Stimulated activated CD4-positive, alpha-beta T cell treated with anti-CD3 and anti-CD28 coated beads, TNF-alpha, amount 100 ng/mL, for 24 hours (primary cell): ENCODE measurements around the gene PRKCQ.
A peak's percentile ranks its signal among the peaks of the same experiment; 100 is the strongest.

ENCODE experiments used
- DNase-seq, 3 experiments: peaks; one replicate each; pipeline ENCODE4 v3.0.0-alpha.2; 2020; ENCODE audit warnings: low read depth in 3 of 3

PRKCQ gene

GRCh38 chr10:6522230-6522629, 57.8 kb downstream of the PRKCQ start:
- DNase-seq: no peak

GRCh38 chr10:6520138-6520537, 59.9 kb downstream of the PRKCQ start:
- no peak for DNase-seq

- no peak for DNase-seq
Measured at GRCh38 chr10:6518791-6519429, 61.2 kb downstream of the PRKCQ start.

GRCh38 chr10:6516929-6517284, 63.2 kb downstream of the PRKCQ start:
- no peak for DNase-seq

GRCh38 chr10:6516281-6516928, 63.7 kb downstream of the PRKCQ start:
- DNase-seq: no peak

GRCh38 chr10:6514844-6515780, 65.0 kb downstream of the PRKCQ start:
- DNase-seq: no peak

GRCh38 chr10:6514180-6514579, 65.9 kb downstream of the PRKCQ start:
- no peak for DNase-seq

GRCh38 chr10:6513476-6513875, 66.6 kb downstream of the PRKCQ start:
- DNase-seq: no peak

- no peak for DNase-seq
Measured at GRCh38 chr10:6512182-6512581, 67.9 kb downstream of the PRKCQ start.

- DNase-seq: no peak
Measured at GRCh38 chr10:6511347-6511746, 68.7 kb downstream of the PRKCQ start.

- no peak for DNase-seq
Measured at GRCh38 chr10:6507311-6507710, 72.8 kb downstream of the PRKCQ start.

GRCh38 chr10:6505300-6505699, 74.8 kb downstream of the PRKCQ start:
- DNase-seq: no peak

- no peak for DNase-seq
Measured at GRCh38 chr10:6504296-6504695, 75.8 kb downstream of the PRKCQ start.

- DNase-seq: no peak
Measured at GRCh38 chr10:6503171-6503570, 76.9 kb downstream of the PRKCQ start.

- DNase-seq: no peak
Measured at GRCh38 chr10:6501931-6502330, 78.1 kb downstream of the PRKCQ start.

- DNase-seq: no peak
Measured at GRCh38 chr10:6499974-6500373, 80.1 kb downstream of the PRKCQ start.

- no peak for DNase-seq
Measured at GRCh38 chr10:6498771-6499170, 81.3 kb downstream of the PRKCQ start.

- no peak for DNase-seq
Measured at GRCh38 chr10:6497620-6498019, 82.5 kb downstream of the PRKCQ start.

GRCh38 chr10:6494936-6495592, 85.0 kb downstream of the PRKCQ start:
- DNase-seq: peak in 1 of 3 experiments; percentile 35

- no peak for DNase-seq
Measured at GRCh38 chr10:6494442-6494819, 85.6 kb downstream of the PRKCQ start.

- DNase-seq: no peak
Measured at GRCh38 chr10:6493521-6494441, 86.3 kb downstream of the PRKCQ start.
